IMR-90 (cell line): Measurements from ENCODE around the gene TMBIM6. TPM values are rescaled to one million over a fixed set of nuclear protein-coding genes. Genes with fewer than 3 reads are reported as not detected.

Experiments
- ATAC-seq: fragments of 200-7000 bp; cut with Tn5 transposase; 2 replicates; pipeline ENCODE4 v1.9.1; 2020; ENCODE audit warnings: low read depth, mild to moderate bottlenecking, moderate library complexity
- BruUV-seq: library from RNA; stranded (reverse); fragments of 400-500 nt; replicated peaks from 2 replicates; lab custom pipeline; 2021; lab: Mats Ljungman, UMichigan
- CTCF ChIA-PET: fragments of 300-600 bp; formaldehyde crosslinking; extraction: SDS; loops from one replicate; lab custom pipeline; 2021; ENCODE audit warnings: antibody characterized with exemption; lab: Yijun Ruan, JAX
- POLR2A ChIA-PET: fragments of 300-600 bp; sonication (Branson Sonifier 250); formaldehyde crosslinking; loops from one replicate; lab custom pipeline; 2022; ENCODE audit warnings: antibody characterized with exemption; ENCODE audit not compliant: unreplicated experiment; lab: Charles Lee
- DNase-seq: peaks from one replicate; pipeline ENCODE4 v3.0.0; 2013
- H2AFZ ChIP-seq: replicated peaks from 2 replicates; pipeline ENCODE3; 2013; ENCODE audit warnings: low read length, mild to moderate bottlenecking; ENCODE audit not compliant: poor library complexity
- H2AK5ac ChIP-seq: 2 replicates; pipeline ENCODE4 v1.6.1; 2013; ENCODE audit warnings: low read depth, low read length, inconsistent platforms
- H2AK9ac ChIP-seq: replicated peaks from 2 replicates; pipeline ENCODE3; 2013; ENCODE audit warnings: mild to moderate bottlenecking, low read depth, low read length, moderate library complexity; ENCODE audit not compliant: poor library complexity
- H2BK120ac ChIP-seq: 2 replicates; pipeline ENCODE4 v1.6.1; 2013; ENCODE audit warnings: low read depth, low read length, inconsistent platforms
- H2BK15ac ChIP-seq: 3 replicates; pipeline ENCODE4 v1.6.1; 2013; ENCODE audit warnings: low read depth, low read length, inconsistent platforms
- H2BK20ac ChIP-seq: 2 replicates; pipeline ENCODE4 v1.6.1; 2013; ENCODE audit warnings: low read depth, mild to moderate bottlenecking, inconsistent platforms, low read length, moderate library complexity
- H2BK5ac ChIP-seq: 2 replicates; pipeline ENCODE4 v1.6.1; 2013; ENCODE audit warnings: mild to moderate bottlenecking, low read depth, low read length, inconsistent platforms; ENCODE audit not compliant: poor library complexity, severe bottlenecking
- H3K14ac ChIP-seq: replicated peaks from 2 replicates; pipeline ENCODE4 v1.6.1; 2013; ENCODE audit warnings: low read depth, low read length, inconsistent platforms
- H3K18ac ChIP-seq: 2 replicates; pipeline ENCODE4 v1.6.1; 2013; ENCODE audit warnings: low read depth, low read length, control low read depth
- H3K23ac ChIP-seq: 2 replicates; pipeline ENCODE4 v1.6.1; 2013; ENCODE audit warnings: low read depth, low read length, inconsistent platforms
- H3K27ac ChIP-seq: 2 replicates; pipeline ENCODE4 v1.5.1; 2013; ENCODE audit warnings: mild to moderate bottlenecking, control low read depth, low read length; ENCODE audit not compliant: insufficient read depth
- H3K27me3 ChIP-seq: 2 replicates; pipeline ENCODE4 v1.6.1; 2013; ENCODE audit warnings: low read length; ENCODE audit not compliant: control insufficient read depth, insufficient read depth
- H3K36me3 ChIP-seq: 2 replicates; pipeline ENCODE4 v1.6.1; 2013; ENCODE audit warnings: low read length, mixed read lengths; ENCODE audit not compliant: control insufficient read depth, insufficient read depth
- H3K4ac ChIP-seq: 2 replicates; pipeline ENCODE4 v1.6.1; 2013; ENCODE audit warnings: low read depth, low read length, inconsistent platforms
- H3K4me1 ChIP-seq: 2 replicates; pipeline ENCODE4 v1.6.1; 2013; ENCODE audit warnings: low read length, mixed read lengths; ENCODE audit not compliant: control insufficient read depth, insufficient read depth
- H3K4me2 ChIP-seq: 2 replicates; pipeline ENCODE4 v1.6.1; 2013; ENCODE audit warnings: low read depth, mild to moderate bottlenecking, control low read depth, low read length, moderate library complexity
- H3K4me3 ChIP-seq: 2 replicates; pipeline ENCODE4 v1.5.1; 2013; ENCODE audit warnings: low read depth, mild to moderate bottlenecking, control low read depth, low read length, moderate library complexity; ENCODE audit not compliant: insufficient read depth
- H3K56ac ChIP-seq: 2 replicates; pipeline ENCODE4 v1.6.1; 2013; ENCODE audit warnings: low read length, inconsistent platforms; ENCODE audit not compliant: insufficient read depth; ENCODE audit errors: extremely low read depth
- H3K79me1 ChIP-seq, 2 experiments: 2 replicates each; pipeline ENCODE4 v1.6.1; 2013; ENCODE audit warnings: low read length in 2 of 2, inconsistent platforms in 1 of 2, low read depth in 1 of 2
- H3K9ac ChIP-seq: 2 replicates; pipeline ENCODE4 v1.6.1; 2013; ENCODE audit warnings: low read depth, low read length, control low read depth
- H3K9me1 ChIP-seq: 2 replicates; pipeline ENCODE4 v1.6.1; 2013; ENCODE audit warnings: low read length, inconsistent platforms; ENCODE audit not compliant: insufficient read depth
- H3K9me3 ChIP-seq: 2 replicates; pipeline ENCODE4 v1.6.1; 2013; ENCODE audit warnings: low read length; ENCODE audit not compliant: control insufficient read depth, insufficient read depth
- H4K20me1 ChIP-seq: 2 replicates; pipeline ENCODE4 v1.6.1; 2013; ENCODE audit warnings: low read length, inconsistent platforms; ENCODE audit not compliant: insufficient read depth
- H4K5ac ChIP-seq: 2 replicates; pipeline ENCODE4 v1.6.1; 2013; ENCODE audit warnings: mild to moderate bottlenecking, low read depth, low read length, control low read depth
- H4K8ac ChIP-seq, 2 experiments: 2 replicates each; pipeline ENCODE4 v1.6.1; 2013; ENCODE audit warnings: low read depth in 2 of 2, low read length in 2 of 2, control low read depth in 1 of 2, inconsistent platforms in 1 of 2
- H4K91ac ChIP-seq: 2 replicates; pipeline ENCODE4 v1.6.1; 2013; ENCODE audit warnings: low read depth, low read length, inconsistent platforms; ENCODE audit not compliant: insufficient read depth
- POLR2A ChIP-seq: IDR thresholded peaks from 2 replicates; pipeline ENCODE4 v1.6.1; 2012; ENCODE audit warnings: mild to moderate bottlenecking, low read depth, low read length
- WGBS, 2 experiments: methylation state at CpG; one replicate each; pipeline versions ENCODE4 v1.1.5 to v1.1.7; 2013; ENCODE audit warnings: missing lambda C conversion rate in 2 of 2; ENCODE audit not compliant: insufficient read length in 1 of 2; ENCODE audit errors: extremely low coverage in 2 of 2; 5-methylcytosine and 5-hydroxymethylcytosine counted together
- dilution Hi-C: fragments of 300-500 bp; cut with HindIII; formaldehyde crosslinking; loops from one replicate; pipeline ENCODE4 v1.14.3; 2018; ENCODE audit warnings: low sequenced_read_pairs; ENCODE audit not compliant: unreplicated experiment
- in situ Hi-C: fragments of 300-500 bp; cut with MboI; formaldehyde crosslinking; loops from 3 replicates; pipeline ENCODE4 v1.14.3; 2019; ENCODE audit warnings: low sequenced_read_pairs, inconsistent platforms, mixed read lengths
- intact Hi-C: fragments of 100-400 bp; cut with micrococcal nuclease; formaldehyde crosslinking; loops from 2 replicates; pipeline ENCODE4 v1.10.0; 2022
- polyA plus RNA-seq, 3 experiments: library from polyadenylated mRNA; depleted of rRNA; stranded (reverse); fragments of >200 nt; gene quantifications; 2 replicates each; pipeline ENCODE4 v1.2.3, GENCODE V29; 2012; ENCODE audit warnings: low replicate concordance in 1 of 3
- total RNA-seq: library from RNA; depleted of rRNA; stranded (reverse); fragments of >200 nt; gene quantifications from 2 replicates; pipeline ENCODE4 v1.2.3, GENCODE V29; 2012
- TF ChIP-seq, protein P1 (sequence below): fragments of 150-350 bp; IDR thresholded peaks from 2 replicates; pipeline ENCODE4 v1.6.1; 2016; ENCODE audit warnings: low read depth, mild to moderate bottlenecking, low read length, moderate library complexity, borderline replicate concordance

The TMBIM6 gene
- total and polyA plus RNA-seq, 2 of the 4 experiments (the other 2 are of a cell fraction), result 255 to 285 TPM

DNA sequence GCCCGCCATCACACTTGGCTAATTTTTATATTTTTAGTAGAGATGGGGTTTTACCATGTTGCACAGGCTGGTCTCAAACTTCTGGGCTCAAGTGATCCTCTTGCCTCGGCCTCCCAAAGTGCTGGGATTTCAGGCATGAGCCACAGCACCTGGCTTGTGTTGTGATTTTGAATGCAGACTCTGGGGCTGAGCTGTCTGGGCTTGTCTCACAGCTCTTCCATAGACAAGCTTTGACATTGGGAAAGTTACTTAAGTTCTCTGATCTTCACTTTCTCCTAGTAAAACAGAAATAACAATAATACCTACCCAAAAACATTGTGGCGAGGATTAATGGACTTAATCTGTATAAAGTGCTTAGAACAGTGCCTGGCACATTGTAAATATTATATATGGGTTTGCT, 36.0 kb downstream of the TMBIM6 start:
- Histone ChIP-seq H2BK20ac (no peak overlapping the region), H3K14ac (no peak overlapping the region), H2AK5ac (no peak overlapping the region), H3K79me1 (no peaks in the 10 kb centered on the region), H4K8ac (no peak overlapping the region; a peak in 1 of 4 replicates), H3K36me3 (no peaks in the 10 kb centered on the region), H3K27ac (no peak overlapping the region), H2BK5ac (no peak overlapping the region), H3K18ac (no peak overlapping the region), H2BK15ac (no peak overlapping the region), H4K5ac (no peak overlapping the region), H3K9me1 (no peaks in the 10 kb centered on the region), H2AFZ (no peak overlapping the region), H4K91ac (no peak overlapping the region), H2BK120ac (no peak overlapping the region), H3K4ac (no peak overlapping the region), H3K9ac (no peak overlapping the region), H2AK9ac (no peak overlapping the region), H3K27me3 (peaks cover 4% of the 10 kb centered on the region; the same call in 1 of the 2 replicates), H3K9me3 (no peaks in the 10 kb centered on the region), H3K4me3 (no peak overlapping the region), H3K4me1 (no peaks in the 10 kb centered on the region), H3K56ac (no peak overlapping the region), H4K20me1 (no peaks in the 10 kb centered on the region), H3K4me2 (no peak overlapping the region), H3K23ac (no peak overlapping the region)
- BruUV-seq, result no TSS peak
- TF ChIP-seq POLR2A, result no peak
- TF ChIP-seq, protein P1, sequence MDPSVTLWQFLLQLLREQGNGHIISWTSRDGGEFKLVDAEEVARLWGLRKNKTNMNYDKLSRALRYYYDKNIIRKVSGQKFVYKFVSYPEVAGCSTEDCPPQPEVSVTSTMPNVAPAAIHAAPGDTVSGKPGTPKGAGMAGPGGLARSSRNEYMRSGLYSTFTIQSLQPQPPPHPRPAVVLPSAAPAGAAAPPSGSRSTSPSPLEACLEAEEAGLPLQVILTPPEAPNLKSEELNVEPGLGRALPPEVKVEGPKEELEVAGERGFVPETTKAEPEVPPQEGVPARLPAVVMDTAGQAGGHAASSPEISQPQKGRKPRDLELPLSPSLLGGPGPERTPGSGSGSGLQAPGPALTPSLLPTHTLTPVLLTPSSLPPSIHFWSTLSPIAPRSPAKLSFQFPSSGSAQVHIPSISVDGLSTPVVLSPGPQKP, result no peak
- ATAC-seq (no peak), DNase-seq (no peak)
- ChIA-PET CTCF (interaction anchor here (0.5 to 2.3 kb wide), 6 partner anchors 11 to 139 kb away, joined by 3 to 13 read pairs (median 3); no protein-coding TSS in a partner anchor), POLR2A (no interaction called here)
- intact Hi-C loops, result loop anchor here (2.0 kb wide), 2 partner anchors 167 to 279 kb away; partner anchors contain the start of gene ASIC1
- 100% methylated on average over 1 of the region's 3 CpGs; no CpG with 5 or more reads in 1 of the 2 experiments for WGBS, 2 experiments
- dilution Hi-C loops, result no loop called here
- in situ Hi-C loops, result loop anchor here (5.0 to 10.0 kb wide), 3 partner anchors 60 to 290 kb away; partner anchors contain the start of gene AQP5
